ENCODE results near the gene SMTN. TPM values are rescaled to one million over a fixed set of nuclear protein-coding genes. Genes with fewer than 3 reads are reported as not detected.
"Not testable (repeated sequence)": the region's sequence is repeated elsewhere in the genome, so short reads cannot be mapped to it uniquely, and the experiment has no call there.

The SMTN gene
- total and polyA plus RNA-seq, 9 of the 15 experiments (the other 6 are each of a cell fraction or from before 2014, with no cell fraction given), result 2.5 to 41.1 (median 16.1) TPM

- no peak for TF ChIP-seq CUX1 (CRISPR knock-in tag; IDR thresholded peaks at IDR 0.05)
- TF ChIP-seq NCOA1 (IDR thresholded peaks at IDR 0.05; ENCODE audit: low read depth), result no peak
- TF ChIP-seq ZNF445 (CRISPR knock-in tag; IDR thresholded peaks at IDR 0.05; ENCODE audit: low read depth), result no peak
- no peak for TF ChIP-seq ZNF436 (CRISPR knock-in tag; IDR thresholded peaks at IDR 0.05)
- TF ChIP-seq CAMTA2 (CRISPR knock-in tag; conservative IDR thresholded peaks at IDR 0.05), result no peak
- no peak for TF ChIP-seq ZNF212 (CRISPR knock-in tag; IDR thresholded peaks at IDR 0.05)
- no peak for TF ChIP-seq ILF3 (IDR thresholded peaks at IDR 0.05; ENCODE audit: borderline replicate concordance)
- no peak for TF ChIP-seq KDM4B (IDR thresholded peaks at IDR 0.05; ENCODE audit: borderline replicate concordance in 2 of 2, low read depth in 1 of 2)
- TF ChIP-seq, protein P1, sequence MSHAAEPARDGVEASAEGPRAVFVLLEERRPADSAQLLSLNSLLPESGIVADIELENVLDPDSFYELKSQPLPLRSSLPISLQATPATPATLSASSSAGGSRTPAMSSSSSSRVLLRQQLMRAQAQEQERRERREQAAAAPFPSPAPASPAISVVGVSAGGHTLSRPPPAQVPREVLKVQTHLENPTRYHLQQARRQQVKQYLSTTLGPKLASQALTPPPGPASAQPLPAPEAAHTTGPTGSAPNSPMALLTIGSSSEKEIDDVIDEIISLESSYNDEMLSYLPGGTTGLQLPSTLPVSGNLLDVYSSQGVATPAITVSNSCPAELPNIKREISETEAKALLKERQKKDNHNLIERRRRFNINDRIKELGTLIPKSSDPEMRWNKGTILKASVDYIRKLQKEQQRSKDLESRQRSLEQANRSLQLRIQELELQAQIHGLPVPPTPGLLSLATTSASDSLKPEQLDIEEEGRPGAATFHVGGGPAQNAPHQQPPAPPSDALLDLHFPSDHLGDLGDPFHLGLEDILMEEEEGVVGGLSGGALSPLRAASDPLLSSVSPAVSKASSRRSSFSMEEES (CRISPR knock-in tag; IDR thresholded peaks at IDR 0.05), result no peak
Observed at GRCh38 chr22:31068970-31069369, 12.1 kb upstream of the SMTN start (continued).

DNA sequence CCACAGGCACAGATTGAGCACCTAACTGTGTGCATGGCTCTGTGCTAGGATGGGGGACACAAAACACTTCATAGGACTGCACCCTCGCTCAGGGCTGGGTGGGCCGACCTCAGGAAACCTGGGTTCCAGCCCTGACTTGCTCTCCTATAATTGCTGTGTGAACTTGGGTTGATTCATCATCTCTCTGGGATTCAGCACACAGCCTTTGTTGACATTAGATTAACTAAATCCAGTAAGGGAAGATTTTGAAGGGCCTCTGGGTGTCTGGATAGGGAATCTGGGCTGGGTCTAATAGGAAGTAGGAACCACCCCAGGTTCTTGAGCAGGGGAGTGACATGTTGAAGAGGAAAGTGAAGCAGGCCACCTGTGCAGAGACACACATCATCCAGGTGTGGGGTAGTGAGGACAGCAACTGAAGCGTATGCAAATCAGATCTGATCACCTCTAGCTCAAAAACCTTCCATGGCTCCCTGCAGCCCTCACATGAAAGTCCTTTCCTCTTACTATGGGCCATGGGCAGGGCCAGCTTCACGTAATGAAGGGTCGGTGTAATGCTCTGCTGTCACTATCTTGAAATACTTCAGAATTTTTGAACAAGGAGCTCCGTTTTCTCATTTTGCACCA, 11.3 kb upstream of the SMTN start:
- H4K20me1 ChIP-seq (replicated peaks; ENCODE audit: control insufficient read depth, insufficient read depth, low read length); H3K36me3 ChIP-seq (ENCODE audit: control insufficient read depth, insufficient read depth, low read length); H3K27ac ChIP-seq (ENCODE audit: extremely low read depth, low read depth, low read length); CTCF ChIA-PET (ENCODE audit: low intra/inter-chr PET ratio); H3K79me2 ChIP-seq (ENCODE audit: control insufficient read depth, insufficient read depth, low read length); H3K9me1 ChIP-seq (ENCODE audit: control insufficient read depth, insufficient read depth, low read length); FAIRE-seq; DNase-seq (ENCODE audit: extremely low read depth in 1 of 4, low spot score in 3 of 4); BruUV-seq (replicated peaks); intact Hi-C loops (cut with micrococcal nuclease); H2AFZ ChIP-seq (ENCODE audit: low read depth, low read length); H3K9me3 ChIP-seq (replicated peaks; ENCODE audit: control insufficient read depth, insufficient read depth, low read depth, low read length); H3K4me1 ChIP-seq (replicated peaks in 1 of 2; ENCODE audit: control insufficient read depth in 2 of 2, insufficient read depth in 2 of 2, low read length in 2 of 2); H3K27me3 ChIP-seq (ENCODE audit: control insufficient read depth in 2 of 2, insufficient read depth in 2 of 2, low read length in 2 of 2); in situ Hi-C loops (cut with MboI); H3K4me2 ChIP-seq (ENCODE audit: insufficient read depth, low read length); H3K4me3 ChIP-seq; ATAC-seq; H3K9ac ChIP-seq (ENCODE audit: insufficient read depth in 1 of 2, low read depth in 2 of 2, low read length in 2 of 2): not testable (repeated sequence)
- 89% methylated on average over 3 of the region's 6 CpGs for WGBS (ENCODE audit: insufficient coverage, low coverage, missing lambda C conversion rate)
- POLR2A ChIA-PET, result interaction anchor here (1.3 kb wide), 1 partner anchor 11 kb away, joined by 4 read pairs; the partner anchor contains the start of gene SMTN

All from K562 (cell line).